Stimulated activated CD4-positive, alpha-beta T cell treated with anti-CD3 and anti-CD28 coated beads, Interleukin-2, amount 100 ng/mL, for 48 hours (primary cell): ENCODE results near the gene C22orf39.
A peak's percentile ranks its signal among the peaks of the same experiment; 100 is the strongest.
"Not testable (repeated sequence)": the region's sequence is repeated elsewhere in the genome, so short reads cannot be mapped to it uniquely, and the experiment has no call there.

Experiments
- DNase-seq, 2 donors: peaks; one replicate each; pipeline ENCODE4 v3.0.0-alpha.2; 2020

C22orf39 gene

DNA sequence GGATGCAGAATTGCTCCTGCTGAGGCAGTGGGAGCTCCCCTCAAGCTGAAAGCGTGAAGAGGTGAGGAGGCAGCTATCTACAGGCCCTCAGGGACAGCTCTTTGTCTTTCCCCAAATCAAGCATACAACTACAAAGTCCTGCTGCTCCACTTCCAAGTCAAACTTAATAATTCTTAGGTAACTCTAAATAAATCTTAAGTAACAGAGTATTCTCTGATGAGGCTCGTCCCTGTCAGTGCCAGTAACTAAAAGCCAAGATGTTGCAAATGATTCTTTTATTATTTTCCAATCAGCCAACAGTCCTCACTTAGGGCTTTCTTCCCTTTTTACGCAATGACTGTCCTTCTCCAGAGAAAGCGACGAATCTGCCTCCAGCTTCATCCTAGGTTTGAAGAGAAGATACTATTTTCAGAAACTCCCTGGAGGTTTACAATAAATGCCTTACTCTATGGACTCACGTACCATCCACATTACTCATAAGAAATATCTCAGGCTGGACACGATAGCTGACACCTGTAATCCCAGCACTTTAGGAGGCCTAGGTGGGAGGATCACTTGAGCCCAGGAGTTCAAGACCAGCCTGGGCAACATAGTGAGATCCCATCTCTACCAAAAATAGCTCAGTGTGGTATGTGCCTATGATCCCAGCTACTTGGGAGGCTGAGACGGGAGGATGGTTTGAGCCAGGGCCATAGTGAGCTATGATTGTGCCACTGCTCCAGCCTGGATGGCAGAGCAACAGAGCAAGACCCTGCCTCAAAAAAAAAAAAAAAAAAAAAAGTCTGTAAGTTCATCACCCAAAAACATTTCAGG is 3.1 kb upstream of the C22orf39 start:
- no peak for DNase-seq

DNA sequence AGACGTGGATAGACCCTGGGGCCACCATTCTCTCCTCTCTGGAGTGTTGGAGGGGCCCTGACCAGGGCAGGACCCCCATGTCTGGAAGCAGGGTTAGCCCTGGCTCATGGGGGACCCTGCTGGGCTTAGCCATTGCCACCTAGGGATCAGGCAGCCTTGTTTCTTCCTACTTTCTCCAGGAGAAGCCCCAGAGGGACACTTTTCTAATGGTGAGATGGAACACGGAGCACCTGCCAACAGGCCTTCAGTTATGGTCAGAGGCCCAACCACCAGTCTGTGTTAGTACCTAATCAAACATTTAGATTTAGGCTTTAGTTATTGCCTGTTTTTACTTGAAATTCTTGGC is 1.9 kb upstream of the C22orf39 start:
- no peak for DNase-seq

DNA sequence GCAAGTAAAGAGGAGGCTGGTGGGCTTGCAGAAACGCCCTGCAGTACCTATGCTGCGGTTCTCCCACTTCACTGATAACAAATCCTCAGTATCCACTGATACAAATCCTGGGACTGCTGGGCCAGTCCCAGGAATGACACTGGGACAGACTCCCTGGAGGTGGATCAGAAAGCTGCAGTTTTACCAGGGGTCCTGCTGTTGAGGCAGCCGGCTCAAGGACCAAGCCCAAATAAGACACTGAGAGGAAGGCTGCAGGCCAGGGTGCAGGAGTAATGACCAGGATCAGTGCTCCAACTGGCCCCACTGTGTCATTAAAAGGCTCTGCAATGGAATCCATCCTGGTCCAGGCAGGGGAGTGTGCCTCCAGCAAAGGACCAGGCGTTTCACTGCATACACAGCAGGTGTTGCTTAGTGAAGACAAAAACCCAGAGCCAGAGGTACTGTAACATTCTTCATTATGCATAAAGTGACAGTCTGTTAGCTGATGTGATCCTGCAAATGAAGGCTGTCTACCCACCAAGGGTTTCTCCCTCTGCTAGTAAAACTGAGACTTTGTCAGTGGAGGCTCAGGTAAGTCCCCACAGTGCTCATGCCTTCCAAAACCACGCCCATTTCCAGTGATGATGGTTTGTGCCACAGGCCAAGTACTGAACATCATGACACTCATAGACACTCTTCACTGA is 1.4 kb upstream of the C22orf39 start:
- DNase-seq = peak; percentile 46 to 52

DNA sequence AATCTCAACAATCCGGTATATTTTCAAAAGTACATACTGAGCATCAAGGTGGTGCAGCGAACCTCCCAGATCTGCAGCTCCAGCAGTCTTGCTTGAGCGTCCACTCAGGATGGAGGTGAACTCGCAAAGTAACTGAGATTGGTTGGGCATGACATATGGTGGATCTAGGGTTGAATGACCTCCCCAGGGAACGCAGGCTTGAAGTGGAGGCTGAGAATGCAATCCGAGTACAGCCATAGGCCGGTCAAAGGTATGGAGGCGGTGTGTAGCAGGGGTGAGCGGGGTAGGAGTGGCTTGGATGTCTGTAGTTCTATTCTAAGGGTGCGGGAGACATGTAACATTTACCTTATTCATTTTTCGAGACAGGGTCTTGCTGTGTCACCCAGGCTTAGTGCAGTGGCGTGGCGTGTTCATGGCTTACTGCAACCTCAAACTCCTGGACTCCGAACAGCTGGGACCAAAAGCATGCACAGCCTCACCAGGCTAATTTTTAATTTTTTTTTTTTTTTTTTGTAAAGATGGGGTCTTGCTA is 631 bp upstream of the C22orf39 start:
- no peak for DNase-seq

DNA sequence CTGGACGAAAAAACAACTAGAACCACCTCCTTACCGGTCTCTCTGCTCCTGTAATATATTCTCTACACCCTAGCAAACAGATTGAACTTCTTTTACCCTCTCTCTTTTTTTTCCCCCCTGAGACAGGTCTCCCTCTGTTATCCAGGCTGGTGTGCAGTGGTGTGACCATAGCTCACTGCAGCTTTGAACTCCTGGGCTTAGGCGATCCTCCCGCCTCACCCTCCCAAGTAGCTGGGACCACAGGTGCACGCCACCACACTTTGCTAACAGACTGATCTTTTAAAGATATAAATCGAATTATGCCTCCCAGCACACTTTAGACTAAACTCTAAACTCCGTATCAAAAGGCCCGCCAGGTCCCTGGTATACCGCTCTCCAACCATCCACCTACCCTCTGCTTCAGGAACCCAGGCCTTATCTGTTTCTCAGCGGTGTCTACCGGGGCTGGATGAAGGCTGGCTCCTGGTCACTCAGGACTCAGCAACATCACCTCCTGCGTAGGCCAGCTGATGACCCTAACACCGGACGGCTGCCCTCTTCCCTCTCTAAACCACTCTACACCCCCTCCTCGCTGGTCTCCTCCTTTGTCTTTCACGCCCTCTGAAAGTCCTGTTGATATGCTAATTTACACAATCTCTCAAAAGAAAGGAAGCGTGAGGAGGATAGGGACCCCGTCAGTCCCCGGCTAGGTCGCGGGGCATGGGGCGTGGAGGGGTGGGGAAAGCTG is 745 bp downstream of the C22orf39 start:
- no peak for DNase-seq

DNA sequence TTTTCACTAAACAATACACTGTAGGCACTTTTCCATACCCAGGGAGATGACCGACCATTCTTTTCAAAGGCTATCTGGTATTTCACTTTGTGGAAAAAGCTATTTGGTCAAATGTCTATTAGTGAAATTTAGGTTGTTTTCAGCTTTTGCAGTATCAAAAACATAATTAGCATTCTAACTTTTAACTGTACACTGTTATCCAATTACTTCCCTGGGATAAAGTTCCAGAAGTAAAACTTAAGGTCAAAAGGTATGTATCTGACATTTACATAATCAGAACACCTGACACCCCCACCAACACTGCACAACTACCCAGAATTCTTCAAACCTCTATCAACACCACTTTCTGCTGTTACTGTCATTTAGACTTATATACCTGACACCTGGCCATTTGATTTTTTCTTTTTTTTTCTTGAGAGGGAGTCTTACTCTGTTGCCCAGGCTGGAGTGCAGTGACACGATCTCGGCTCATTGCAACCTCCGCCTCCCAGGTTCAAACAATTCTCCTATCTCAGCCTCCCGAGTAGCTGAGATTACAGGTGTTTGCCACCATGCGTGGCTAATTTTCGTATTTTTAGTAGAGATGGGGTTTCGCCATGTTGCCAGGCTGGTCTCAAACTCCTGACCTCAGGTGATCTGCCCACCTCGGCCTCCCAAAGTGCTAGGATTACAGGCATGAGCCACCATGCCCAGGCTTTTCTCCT is 2.1 kb downstream of the C22orf39 start:
- DNase-seq = not testable (repeated sequence)

DNA sequence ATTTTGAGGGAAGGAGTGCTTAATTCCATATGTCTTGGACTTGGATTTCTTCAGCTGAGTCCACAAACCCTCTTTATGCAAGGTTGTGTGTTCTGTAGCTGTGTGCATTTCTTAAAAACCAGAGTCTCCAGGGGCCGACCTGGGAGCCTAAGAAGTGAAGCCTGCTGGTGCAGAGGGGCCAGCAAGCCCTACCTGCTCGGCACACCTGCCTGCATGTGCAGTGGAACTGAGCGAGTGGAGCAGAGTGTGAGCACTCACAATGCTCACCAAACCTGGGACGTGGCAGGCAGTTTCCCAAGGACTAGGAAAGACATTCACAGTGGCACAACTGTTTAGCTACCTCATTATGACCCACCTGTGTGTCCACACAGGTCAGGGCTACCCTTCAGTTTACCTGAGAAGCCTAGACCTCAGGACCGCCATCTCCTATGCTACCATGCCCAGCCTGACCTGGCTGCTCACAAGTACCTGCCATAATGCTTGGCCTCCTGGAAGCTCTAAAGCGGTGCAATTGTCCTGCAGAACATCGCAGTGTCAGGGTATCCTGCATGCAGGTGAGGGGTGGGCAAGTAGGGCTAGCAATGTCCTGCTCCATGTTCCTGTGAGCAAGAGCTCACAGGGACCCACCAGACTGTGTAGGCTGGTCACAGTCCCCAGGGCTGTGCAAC is 3.8 kb downstream of the C22orf39 start:
- no peak for DNase-seq

DNA sequence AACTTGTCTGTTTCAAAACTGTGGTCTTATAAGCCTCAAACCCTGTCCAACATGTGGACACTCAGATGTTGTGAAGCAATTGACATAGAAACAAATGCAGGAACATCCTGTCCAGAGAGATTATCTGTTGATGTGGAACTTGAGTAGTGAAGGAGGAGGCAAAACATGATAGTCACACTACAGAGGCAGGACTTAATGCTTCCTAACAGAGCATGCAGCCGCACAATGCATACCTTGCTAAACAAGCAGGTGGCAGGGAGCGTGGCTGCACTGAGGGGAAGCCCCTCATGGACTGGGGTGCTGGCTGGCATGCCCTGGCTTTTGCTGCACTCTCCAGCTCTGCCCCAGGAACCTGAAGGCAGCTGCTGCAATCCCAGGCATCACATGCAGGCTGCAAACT is 5.3 kb downstream of the C22orf39 start:
- no peak for DNase-seq

DNA sequence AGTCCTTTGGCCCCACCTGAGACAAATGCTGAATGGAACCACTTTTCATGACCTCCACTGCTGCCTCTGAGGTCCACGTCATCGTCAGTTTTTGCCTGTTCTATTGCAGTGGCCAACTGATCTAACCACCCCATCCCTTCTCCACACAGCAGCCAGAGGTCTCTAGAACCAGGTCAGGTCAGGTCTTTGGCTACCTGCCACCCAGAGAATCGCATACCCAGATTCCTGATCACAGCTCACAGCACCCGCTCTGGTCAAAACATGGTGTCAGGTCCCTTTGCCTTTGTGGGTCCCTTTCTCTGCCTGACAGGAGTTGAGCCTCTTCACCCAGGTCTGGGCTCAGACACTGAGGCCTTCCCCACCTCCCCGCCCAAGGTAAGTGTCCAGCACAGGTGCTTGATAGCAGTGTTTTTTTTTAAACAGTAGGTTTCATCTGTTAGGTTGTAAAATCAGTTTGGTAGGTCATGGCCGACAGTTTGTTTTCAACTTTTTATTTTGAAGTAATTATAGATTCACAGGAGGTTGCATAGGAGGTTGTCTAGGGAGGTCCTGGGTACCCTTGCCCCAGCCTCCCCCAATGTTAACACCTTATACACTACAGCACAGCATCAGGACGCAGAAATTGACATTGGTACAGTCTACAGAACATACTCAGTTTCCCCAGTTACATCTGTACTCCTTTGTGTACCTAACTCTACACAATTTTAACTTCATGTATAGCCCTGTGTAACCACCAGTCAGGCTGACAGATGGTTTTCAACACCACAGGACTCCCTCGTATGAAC is 6.9 kb downstream of the C22orf39 start:
- no peak for DNase-seq

DNA sequence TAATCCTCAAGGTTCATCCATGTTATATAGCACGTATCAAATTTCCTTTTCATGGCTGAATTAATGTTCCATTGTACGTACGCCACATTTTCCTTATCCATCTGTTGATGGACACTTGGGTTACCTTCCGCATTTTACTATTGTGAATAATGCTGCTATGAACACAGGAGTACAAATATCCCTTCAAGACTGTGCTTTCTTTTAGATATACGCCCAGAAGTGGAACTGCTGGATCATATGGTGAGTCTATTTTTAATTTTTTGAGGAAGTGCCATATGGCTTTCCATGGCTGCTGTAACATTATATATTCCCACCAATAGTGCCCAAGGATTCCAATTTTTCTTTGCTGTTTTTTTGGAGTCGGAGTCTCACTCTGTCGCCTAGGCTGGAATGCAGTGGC is 9.2 kb downstream of the C22orf39 start:
- no peak for DNase-seq

DNA sequence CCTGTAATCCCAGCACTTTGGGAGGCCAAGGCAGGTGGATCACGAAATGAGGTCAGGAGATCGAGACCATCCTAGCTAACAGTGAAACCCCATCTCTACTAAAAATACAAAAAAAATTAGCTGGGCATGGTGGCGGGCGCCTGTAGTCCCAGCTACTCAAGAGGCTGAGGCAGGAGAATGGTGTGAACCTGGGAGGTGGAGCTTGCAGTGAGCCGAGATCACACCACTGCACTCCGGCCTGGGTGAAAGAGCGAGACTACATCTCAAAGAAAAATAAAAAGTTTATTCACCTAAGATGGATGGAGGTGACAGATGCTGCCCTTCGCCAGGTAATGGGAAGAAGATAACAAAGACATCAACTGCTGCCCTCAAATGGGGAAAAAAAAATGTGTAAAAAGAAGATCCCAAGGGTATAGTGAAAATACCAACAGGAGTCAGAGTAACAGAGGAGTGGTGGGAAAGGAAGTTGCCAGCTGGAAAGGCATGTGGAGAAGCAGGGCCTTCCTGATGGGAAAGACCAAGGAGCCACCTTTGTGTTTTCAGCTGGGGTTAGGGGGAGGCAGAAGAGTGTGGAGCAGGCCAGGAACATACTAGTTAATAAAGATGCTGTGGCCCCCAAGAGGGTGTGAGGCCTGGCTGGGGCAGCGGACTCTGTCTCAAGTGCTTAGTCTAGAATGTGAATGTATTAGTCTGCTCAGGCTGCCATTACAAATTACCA is 10.9 kb downstream of the C22orf39 start:
- not testable (repeated sequence) for DNase-seq

DNA sequence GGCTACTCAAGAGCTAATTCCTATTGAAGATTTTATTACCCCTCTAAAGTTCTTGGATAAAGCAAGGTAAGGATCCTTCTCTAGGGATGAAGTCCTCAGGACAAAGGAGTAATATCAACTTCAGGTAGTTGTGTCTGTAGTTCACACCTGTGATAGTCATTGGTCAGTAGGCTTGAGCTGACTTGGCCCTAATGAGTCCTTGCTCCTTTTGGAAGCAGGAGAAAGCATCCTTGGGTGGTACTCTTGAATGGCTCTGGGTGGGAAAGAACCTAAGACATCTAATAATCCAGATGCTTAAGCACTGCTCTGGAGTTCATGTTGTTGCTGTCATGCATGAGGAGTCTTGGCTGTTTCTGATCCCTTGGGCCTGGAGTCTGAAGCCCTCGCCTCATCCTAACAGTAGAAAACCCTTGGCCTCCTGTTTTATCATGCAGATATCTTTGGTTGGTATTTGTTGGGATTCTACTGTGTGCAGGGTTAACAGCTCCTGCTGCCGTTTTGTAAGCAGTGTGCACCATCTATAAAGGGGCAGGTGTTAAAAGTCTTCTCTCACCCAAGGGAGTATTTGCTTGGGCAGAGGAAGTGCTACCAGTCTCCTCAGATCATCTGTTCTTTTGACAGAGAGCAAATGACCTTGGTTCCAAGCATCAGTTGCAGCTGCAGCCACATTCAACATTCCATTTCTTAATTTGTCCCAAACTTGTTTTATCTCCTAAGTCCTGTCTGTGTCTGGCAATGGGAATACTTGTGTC is 12.5 kb downstream of the C22orf39 start:
- no peak for DNase-seq

DNA sequence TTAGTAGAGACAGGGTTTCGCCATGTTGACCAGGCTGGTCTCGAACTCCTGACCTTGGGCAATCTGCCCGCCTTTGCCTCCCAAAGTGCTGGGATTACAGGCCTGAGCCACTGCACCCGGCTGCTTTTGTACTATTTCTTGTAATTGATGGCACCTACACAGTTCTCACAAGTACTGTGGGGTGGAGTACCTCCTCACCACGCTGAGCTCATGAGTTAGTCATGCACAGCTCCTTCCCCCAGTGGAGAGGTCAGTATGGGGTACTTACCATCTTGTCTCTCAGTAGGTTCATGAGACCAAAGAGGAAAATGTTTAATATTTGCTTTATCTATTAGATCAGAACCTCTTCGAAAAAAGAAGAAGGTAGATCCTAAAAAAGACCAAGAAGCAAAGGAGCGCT is 13.1 kb downstream of the C22orf39 start:
- no peak for DNase-seq

DNA sequence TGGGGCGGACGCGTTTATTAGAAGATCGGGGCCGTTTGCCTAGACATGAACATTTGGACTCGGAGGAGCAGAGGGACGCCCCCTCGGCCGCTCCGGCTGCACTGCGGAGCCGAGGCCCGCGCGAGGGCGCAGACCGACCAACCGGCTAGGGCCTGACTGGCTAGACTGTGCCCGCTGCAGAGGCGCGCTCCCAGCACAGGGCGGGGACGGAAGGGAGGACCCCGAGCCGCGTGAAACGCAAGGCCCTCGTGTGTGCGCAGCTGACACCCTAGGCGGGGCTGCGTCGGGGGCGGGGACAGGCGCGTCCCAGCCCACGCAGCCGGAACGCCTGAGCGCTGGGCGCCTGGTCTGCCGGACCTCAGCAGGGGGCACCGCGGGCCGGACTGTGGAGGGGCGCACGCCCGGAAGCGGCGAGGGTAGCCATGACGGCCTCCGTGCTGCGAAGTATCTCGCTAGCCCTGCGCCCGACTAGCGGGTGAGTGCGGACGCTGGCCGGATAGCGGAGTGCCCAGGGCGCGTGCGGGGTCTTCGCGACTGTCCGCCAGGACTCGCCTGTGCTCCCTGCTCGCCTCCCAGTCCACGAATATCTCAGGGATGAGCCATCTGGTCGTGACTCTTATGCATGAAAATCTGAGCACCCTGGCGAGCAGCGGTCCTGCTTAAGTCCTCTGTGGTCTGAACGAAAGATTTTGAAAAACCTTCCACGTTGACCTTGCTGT is 15.2 kb downstream of the C22orf39 start, which contains the start of gene MRPL40:
MRPL40 (plus strand) TSS at position 413 of the 719 bp plus-strand sequence; CDS start at position 423, 10 bp downstream.
- peak; percentile 86 to 87 for DNase-seq

DNA sequence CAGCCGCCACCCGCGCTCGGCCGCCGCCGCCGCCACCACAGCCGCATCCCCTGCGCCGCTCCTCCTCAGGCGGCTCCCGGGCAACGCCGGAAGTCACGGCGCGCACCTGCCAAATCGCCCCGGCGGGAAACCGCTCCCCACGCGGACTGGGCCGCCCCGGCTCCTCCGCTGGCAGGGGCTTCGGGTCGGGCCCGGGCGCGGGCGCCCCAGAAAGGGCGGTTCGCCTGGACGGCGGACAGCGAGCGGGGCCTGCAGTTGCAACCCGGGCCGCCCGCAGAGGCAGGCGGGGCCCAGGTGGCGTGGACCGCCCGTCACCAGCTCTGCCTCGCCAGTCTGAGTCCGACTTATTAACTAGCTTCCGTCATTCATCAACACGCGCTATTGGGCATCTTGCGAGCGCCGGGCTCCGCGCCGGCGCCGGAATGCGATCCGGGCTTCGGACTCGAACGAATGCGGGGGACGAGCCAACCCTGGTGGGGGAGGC is 15.8 kb downstream of the C22orf39 start, which contains the start of gene HIRA:
HIRA (minus strand) TSS at position 85 of the 484 bp plus-strand sequence. CDS start 257 bp downstream, outside the sequence.
- DNase-seq = peak; percentile 86 to 94

DNA sequence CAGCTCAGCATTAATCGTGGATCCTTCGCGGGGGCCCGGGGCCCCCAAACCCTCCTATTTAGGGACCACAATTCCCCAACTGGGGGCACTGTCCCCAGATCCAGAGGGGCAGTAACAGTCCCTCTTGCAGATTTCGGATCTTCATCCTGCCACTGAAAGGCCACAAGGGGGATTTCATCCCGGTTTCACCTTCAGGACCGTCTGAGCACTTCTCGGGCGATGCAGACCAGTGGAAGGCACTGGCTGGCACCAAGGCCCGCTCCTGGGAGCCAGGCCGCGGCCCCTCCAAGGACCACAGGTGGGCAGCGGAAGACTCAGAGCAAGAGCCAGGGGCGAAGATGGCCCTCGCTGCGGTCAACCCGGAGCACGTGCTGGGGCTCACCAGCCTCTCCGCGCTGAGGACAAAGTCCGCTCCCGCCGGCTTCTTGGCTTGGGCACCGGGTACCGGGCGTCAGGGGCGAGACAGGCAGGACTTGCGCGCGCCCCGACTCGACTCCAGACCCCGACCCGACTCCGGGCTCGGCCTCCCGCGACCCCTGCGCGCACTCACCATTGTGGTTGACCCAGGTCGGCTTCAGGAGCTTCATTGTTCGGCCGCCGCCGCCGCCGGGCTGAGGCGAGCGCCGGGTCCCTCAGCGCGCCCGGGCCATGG is 16.5 kb downstream of the C22orf39 start:
- peak in 1 of 2 donors; percentile 14 for DNase-seq

DNA sequence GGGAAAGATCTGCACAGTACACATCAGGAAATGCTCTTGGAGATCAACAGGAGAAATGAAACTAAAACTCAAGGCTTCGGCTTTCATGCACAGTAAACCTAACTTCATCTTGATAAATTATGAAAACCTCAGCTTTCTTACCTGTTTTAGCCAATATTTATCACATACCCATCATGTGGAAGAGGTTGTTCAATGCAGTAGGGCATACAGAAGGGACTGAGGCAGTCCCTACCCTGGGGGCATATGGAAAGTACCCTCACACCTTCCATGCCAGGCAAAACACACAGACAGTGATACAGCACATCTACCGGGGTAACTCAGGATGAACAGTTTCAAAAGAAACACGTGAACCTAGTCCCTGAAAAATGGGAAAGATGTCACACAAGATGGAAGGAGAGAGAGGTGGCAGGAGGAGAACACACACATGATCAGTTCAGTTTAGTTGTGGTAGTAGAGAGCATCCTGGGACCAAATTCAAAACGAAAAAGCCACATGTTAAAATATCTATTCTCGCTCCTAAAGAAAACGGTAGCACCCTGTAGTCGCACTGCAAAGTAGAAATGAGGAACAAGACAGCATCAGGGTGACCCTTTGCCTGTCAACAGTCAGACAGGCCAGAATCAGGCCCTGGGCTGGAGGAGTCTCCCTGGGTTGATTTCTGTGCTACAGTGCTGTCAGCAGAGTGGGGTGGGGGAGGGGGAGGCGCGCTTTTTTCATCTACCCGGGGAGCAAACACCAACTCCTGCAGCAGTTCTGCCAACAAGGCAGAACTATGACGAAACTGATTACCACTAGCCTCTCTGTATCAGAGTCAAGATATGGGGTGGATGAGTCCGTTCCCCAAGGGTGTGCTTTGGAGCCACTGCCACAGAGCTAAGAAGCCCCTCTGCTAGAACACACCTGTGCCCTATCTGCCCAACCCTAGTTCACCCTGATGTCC is 17.3 kb downstream of the C22orf39 start:
- peak in 1 of 2 donors; percentile 20 for DNase-seq
